KBM-7 (cell line): ENCODE results near the gene CAST.
"Not testable (repeated sequence)": the region's sequence is repeated elsewhere in the genome, so short reads cannot be mapped to it uniquely, and the experiment has no call there.

Experiments used
- DNase-seq: peaks from one replicate; pipeline ENCODE4 v3.0.0-alpha.2; 2015
- in situ Hi-C: fragments of 300-500 bp; cut with MboI; formaldehyde crosslinking; loops from 2 replicates; pipeline ENCODE4 v1.14.3; 2020; ENCODE audit warnings: low sequenced_read_pairs, low pct_unique_long_range_greater_than_20kb, mixed read lengths

The CAST gene

GRCh38 chr5:96789794-96790330 is 127.7 kb downstream of the CAST start:
- no peak for DNase-seq
- in situ Hi-C loops = no loop called here

GRCh38 chr5:96790961-96791504 is 128.9 kb downstream of the CAST start:
- in situ Hi-C loops = no loop called here
- DNase-seq = peak; percentile 18

GRCh38 chr5:96794757-96795156 is 132.6 kb downstream of the CAST start:
- in situ Hi-C loops = no loop called here
- DNase-seq = no peak

- no peak for DNase-seq
- in situ Hi-C loops = no loop called here
These were observed 133.4 kb downstream of the CAST start for GRCh38 chr5:96795626-96796025.

GRCh38 chr5:96796434-96796833 is 134.3 kb downstream of the CAST start:
- no peak for DNase-seq
- in situ Hi-C loops = no loop called here

GRCh38 chr5:96801718-96802117 is 139.5 kb downstream of the CAST start:
- DNase-seq, in situ Hi-C loops: not testable (repeated sequence)

GRCh38 chr5:96807075-96807654 is 145.0 kb downstream of the CAST start:
- in situ Hi-C loops = no loop called here
- DNase-seq = peak; percentile 63

GRCh38 chr5:96808541-96808828 is 146.3 kb downstream of the CAST start:
- in situ Hi-C loops = no loop called here
- DNase-seq = no peak

GRCh38 chr5:96808868-96809558 is 146.8 kb downstream of the CAST start:
- DNase-seq = no peak
- in situ Hi-C loops = no loop called here

- DNase-seq = no peak
- in situ Hi-C loops = no loop called here
These were observed 147.7 kb downstream of the CAST start for GRCh38 chr5:96809921-96810320.

GRCh38 chr5:96812851-96813250 is 150.7 kb downstream of the CAST start:
- in situ Hi-C loops = no loop called here
- DNase-seq = no peak

GRCh38 chr5:96814041-96814440 is 151.9 kb downstream of the CAST start:
- in situ Hi-C loops = no loop called here
- no peak for DNase-seq

GRCh38 chr5:96816411-96816939 is 154.3 kb downstream of the CAST start:
- DNase-seq = peak; percentile 74

GRCh38 chr5:96816991-96817390 is 154.8 kb downstream of the CAST start:
- no peak for DNase-seq
- in situ Hi-C loops = no loop called here

More at GRCh38 chr5:96816411-96816939, 154.3 kb downstream of the CAST start:
- in situ Hi-C loops = no loop called here

- in situ Hi-C loops = no loop called here
- no peak for DNase-seq
These were observed 155.3 kb downstream of the CAST start for GRCh38 chr5:96817506-96817905.

- no peak for DNase-seq
- in situ Hi-C loops = no loop called here
These were observed 156.1 kb downstream of the CAST start for GRCh38 chr5:96818125-96818788.

GRCh38 chr5:96819806-96820205 is 157.6 kb downstream of the CAST start:
- in situ Hi-C loops = no loop called here
- no peak for DNase-seq

- in situ Hi-C loops = no loop called here
- DNase-seq = no peak
These were observed 159.2 kb downstream of the CAST start for GRCh38 chr5:96821260-96821916.

GRCh38 chr5:96822686-96823459 is 160.7 kb downstream of the CAST start:
- no peak for DNase-seq
- in situ Hi-C loops = no loop called here
